Measurements from ENCODE around the gene CD99. TPM values are rescaled to one million over a fixed set of nuclear protein-coding genes. Genes with fewer than 3 reads are reported as not detected.

Gene CD99
- total RNA-seq, 1 experiment from 2014 or later, result 77.9 TPM

GRCh38 chrX:2767631-2768455, 76.7 kb downstream of the CD99 start (continued):
- TF ChIP-seq ZNF512 (CRISPR knock-in tag; IDR thresholded peaks at IDR 0.05; ENCODE audit: borderline replicate concordance) (no peak), ZNF416 (CRISPR knock-in tag; IDR thresholded peaks at IDR 0.05) (no peak), PRDM15 (CRISPR knock-in tag; IDR thresholded peaks at IDR 0.05) (no peak), ETV6 (CRISPR knock-in tag; IDR thresholded peaks at IDR 0.05) (no peak), ZNF232 (CRISPR knock-in tag; IDR thresholded peaks at IDR 0.05) (no peak), ELF4 (CRISPR knock-in tag; IDR thresholded peaks at IDR 0.05; ENCODE audit: low read depth) (no peak), MAX (CRISPR knock-in tag; IDR thresholded peaks at IDR 0.05) (no peak), ZNF219 (CRISPR knock-in tag; IDR thresholded peaks at IDR 0.05; ENCODE audit: borderline replicate concordance) (no peak)

- Mint-ChIP-seq H3K4me1 (peaks cover 20% of the 10 kb centered on the region), H3K27me3 (ENCODE audit: low read depth) (peaks cover 5% of the 10 kb centered on the region), H3K27ac (no peak overlapping the region), H3K4me3 (no peak overlapping the region), H3K9me3 (peaks cover 23% of the 10 kb centered on the region), H3K36me3 (peaks cover 4% of the 10 kb centered on the region)
- ATAC-seq (no peak), DNase-seq (ENCODE audit: low spot score) (no peak)
- ChIA-PET CTCF (no interaction called here), POLR2A (no interaction called here)
- TF ChIP-seq CTCF (IDR thresholded peaks at IDR 0.05) (no peak), JAZF1 (CRISPR knock-in tag; IDR thresholded peaks at IDR 0.05) (no peak), HMGA2 (CRISPR knock-in tag; IDR thresholded peaks at IDR 0.05) (no peak), ERG (CRISPR knock-in tag; IDR thresholded peaks at IDR 0.05) (no peak), E2F4 (CRISPR knock-in tag; IDR thresholded peaks at IDR 0.05; ENCODE audit: borderline replicate concordance, low read depth) (no peak), USF2 (CRISPR knock-in tag; IDR thresholded peaks at IDR 0.05) (no peak), ATF3 (CRISPR knock-in tag; conservative IDR thresholded peaks at IDR 0.05) (no peak), ZNF416 (CRISPR knock-in tag; IDR thresholded peaks at IDR 0.05) (no peak), TEAD4 (CRISPR knock-in tag; IDR thresholded peaks at IDR 0.05) (no peak), ZSCAN18 (CRISPR knock-in tag; IDR thresholded peaks at IDR 0.05) (no peak), ATF2 (CRISPR knock-in tag; IDR thresholded peaks at IDR 0.05; ENCODE audit: borderline replicate concordance, low read depth) (no peak), ZBTB21 (CRISPR knock-in tag; IDR thresholded peaks at IDR 0.05; ENCODE audit: borderline replicate concordance) (no peak), ZNF263 (CRISPR knock-in tag; IDR thresholded peaks at IDR 0.05; ENCODE audit: low read depth) (no peak)
These were observed 78.5 kb downstream of the CD99 start for GRCh38 chrX:2769615-2770014.

All from WTC11 (cell line).